CD4-positive, alpha-beta T cell (primary cell): ENCODE data around the gene HNRNPAB. TPM values are rescaled to one million over a fixed set of nuclear protein-coding genes. Genes with fewer than 3 reads are reported as not detected.

ENCODE experiments used
- ATAC-seq: fragments of 200-7000 bp; cut with Tn5 transposase; one replicate; pipeline ENCODE4 v1.10.0; 2022; ENCODE audit warnings: mild to moderate bottlenecking; ENCODE audit not compliant: poor library complexity
- CTCF ChIA-PET: fragments of 350-600 bp; sonication (Branson Sonifier 250); formaldehyde crosslinking; loops from one replicate; lab custom pipeline; 2021; ENCODE audit warnings: antibody characterized with exemption, inconsistent platforms; lab: Charles Lee
- POLR2A ChIA-PET: fragments of 350-600 bp; sonication (Branson Sonifier 250); formaldehyde crosslinking; loops from one replicate; lab custom pipeline; 2021; ENCODE audit warnings: antibody characterized with exemption, inconsistent platforms; lab: Charles Lee
- DNase-seq, 14 experiments: peaks; one replicate each; pipeline ENCODE4 v3.0.0-alpha.2; 2013 to 2020; ENCODE audit warnings: mixed read lengths in 2 of 14
- H3K27ac ChIP-seq, 2 donors: one replicate each; pipeline versions ENCODE4 v1.5.1 to v1.7.0; 2013; ENCODE audit warnings: low read length in 2 of 2, low read depth in 1 of 2, mild to moderate bottlenecking in 1 of 2
- H3K27me3 ChIP-seq, 2 experiments: 1 replicate in 1 of 2; 2 replicates in 1 of 2; pipeline versions ENCODE4 v1.6.1 to v1.7.0; 2013; ENCODE audit warnings: low read length in 2 of 2, control low read depth in 1 of 2, mild to moderate bottlenecking in 1 of 2, moderate library complexity in 1 of 2; ENCODE audit not compliant: insufficient read depth in 2 of 2, control insufficient read depth in 1 of 2
- H3K36me3 ChIP-seq: one replicate; pipeline ENCODE4 v1.6.1; 2013; ENCODE audit warnings: low read length, control low read depth; ENCODE audit not compliant: insufficient read depth
- H3K4me1 ChIP-seq: one replicate; pipeline ENCODE4 v1.6.1; 2013; ENCODE audit warnings: low read length, control low read depth; ENCODE audit not compliant: insufficient read depth
- H3K4me3 ChIP-seq: one replicate; pipeline ENCODE4 v1.5.1; 2013; ENCODE audit warnings: mild to moderate bottlenecking, low read length, moderate library complexity
- H3K9me3 ChIP-seq, 2 experiments: 1 replicate in 1 of 2; 2 replicates in 1 of 2; pipeline versions ENCODE4 v1.6.1 to v1.7.0; 2013; ENCODE audit warnings: low read length in 2 of 2, mild to moderate bottlenecking in 2 of 2, control low read depth in 1 of 2, moderate library complexity in 1 of 2; ENCODE audit not compliant: control insufficient read depth in 1 of 2, insufficient read depth in 1 of 2
- H3K27ac Mint-ChIP-seq: one replicate; pipeline ENCODE4 v1.8.0; 2020; ENCODE audit warnings: mixed read lengths
- H3K27me3 Mint-ChIP-seq: one replicate; pipeline ENCODE4 v1.8.0; 2021; ENCODE audit warnings: mixed read lengths
- H3K36me3 Mint-ChIP-seq: one replicate; pipeline ENCODE4 v1.8.0; 2021; ENCODE audit warnings: low read depth, mixed read lengths
- H3K4me1 Mint-ChIP-seq: one replicate; pipeline ENCODE4 v1.8.0; 2021; ENCODE audit warnings: low read depth, mixed read lengths
- H3K4me3 Mint-ChIP-seq: one replicate; pipeline ENCODE4 v1.8.0; 2020; ENCODE audit warnings: mild to moderate bottlenecking, mixed read lengths
- H3K9me3 Mint-ChIP-seq: one replicate; pipeline ENCODE4 v1.8.0; 2020; ENCODE audit warnings: mixed read lengths
- intact Hi-C, 2 experiments: fragments of 100-400 bp; cut with DNase I in 1 of 2; cut with micrococcal nuclease in 1 of 2; formaldehyde crosslinking; loops; one replicate each; pipeline versions ENCODE4 v1.15.1 to v1.9.0; 2023 to 2025; cut with DNase I, micrococcal nuclease
- total RNA-seq, 174 experiments: library from RNA in 2 of 174; stranded (reverse) in 2 of 174; gene quantifications; one replicate each; pipeline ENCODE4 v1.2.3 and lab custom pipeline; 2021 to 2026
- TF ChIP-seq, protein P1 (sequence below): fragments of 200-600 bp; IDR thresholded peaks from one replicate; pipeline ENCODE4 v1.8.0; 2022; ENCODE audit warnings: antibody characterized with exemption, mild to moderate bottlenecking

Gene HNRNPAB
- total RNA-seq, 2 experiments from 2014 or later: 63.6 to 68.9 TPM

DNA sequence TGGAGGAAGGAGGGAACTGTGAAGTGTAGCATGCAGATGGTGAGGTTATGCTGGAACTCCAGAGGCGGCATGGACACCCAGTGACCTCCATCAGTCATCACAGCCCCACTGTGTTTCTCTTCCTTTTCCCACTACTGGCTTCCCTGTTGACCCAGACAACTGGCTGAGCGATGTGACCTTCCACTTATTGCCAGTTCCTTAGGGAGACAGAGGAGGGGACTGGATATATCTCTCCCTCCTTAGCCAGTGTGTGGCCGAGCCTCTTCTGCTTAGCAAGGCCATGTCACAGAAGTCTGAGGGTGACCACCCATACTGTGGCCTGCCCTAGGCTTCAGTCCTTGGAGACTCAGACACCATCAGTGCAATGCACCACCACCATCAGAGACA, 31.2 kb downstream of the HNRNPAB start:
- H3K4me1 Mint-ChIP-seq: peaks cover 49% of the 10 kb centered on the region
- H3K4me3 ChIP-seq: no peak overlapping the region
- ATAC-seq (no peak), DNase-seq (no peak)
- POLR2A ChIA-PET: interaction anchor here (1.0 to 1.4 kb wide), 4 partner anchors 29 to 1388 kb away, joined by 3 to 9 read pairs (median 3); partner anchors contain the start of genes HNRNPAB and HNRNPH1
- intact Hi-C loops: loop anchor here (1.0 to 10.0 kb wide), 3 partner anchors 316 to 1839 kb away; partner anchors contain the start of gene RNF130 (in 1 of the 2)
- H3K4me1 ChIP-seq: peaks cover 83% of the 10 kb centered on the region
- no peaks in the 10 kb centered on the region for H3K9me3 ChIP-seq
- peaks cover 15% of the 10 kb centered on the region for H3K36me3 Mint-ChIP-seq
- peak overlapping the region; percentile 60 for H3K27ac Mint-ChIP-seq
- H3K9me3 Mint-ChIP-seq: no peaks in the 10 kb centered on the region
- no peak overlapping the region for H3K4me3 Mint-ChIP-seq
- H3K36me3 ChIP-seq: peaks cover 6% of the 10 kb centered on the region
- TF ChIP-seq, protein P1, sequence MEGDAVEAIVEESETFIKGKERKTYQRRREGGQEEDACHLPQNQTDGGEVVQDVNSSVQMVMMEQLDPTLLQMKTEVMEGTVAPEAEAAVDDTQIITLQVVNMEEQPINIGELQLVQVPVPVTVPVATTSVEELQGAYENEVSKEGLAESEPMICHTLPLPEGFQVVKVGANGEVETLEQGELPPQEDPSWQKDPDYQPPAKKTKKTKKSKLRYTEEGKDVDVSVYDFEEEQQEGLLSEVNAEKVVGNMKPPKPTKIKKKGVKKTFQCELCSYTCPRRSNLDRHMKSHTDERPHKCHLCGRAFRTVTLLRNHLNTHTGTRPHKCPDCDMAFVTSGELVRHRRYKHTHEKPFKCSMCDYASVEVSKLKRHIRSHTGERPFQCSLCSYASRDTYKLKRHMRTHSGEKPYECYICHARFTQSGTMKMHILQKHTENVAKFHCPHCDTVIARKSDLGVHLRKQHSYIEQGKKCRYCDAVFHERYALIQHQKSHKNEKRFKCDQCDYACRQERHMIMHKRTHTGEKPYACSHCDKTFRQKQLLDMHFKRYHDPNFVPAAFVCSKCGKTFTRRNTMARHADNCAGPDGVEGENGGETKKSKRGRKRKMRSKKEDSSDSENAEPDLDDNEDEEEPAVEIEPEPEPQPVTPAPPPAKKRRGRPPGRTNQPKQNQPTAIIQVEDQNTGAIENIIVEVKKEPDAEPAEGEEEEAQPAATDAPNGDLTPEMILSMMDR: no peak
- H3K27me3 Mint-ChIP-seq: no peaks in the 10 kb centered on the region
- H3K27ac ChIP-seq: no peak overlapping the region
- H3K27me3 ChIP-seq: no peaks in the 10 kb centered on the region
- CTCF ChIA-PET: interaction anchor here (1.0 to 1.2 kb wide), 3 partner anchors 31 to 1834 kb away, joined by 3 to 7 read pairs (median 3); partner anchors contain the start of gene HNRNPAB

DNA sequence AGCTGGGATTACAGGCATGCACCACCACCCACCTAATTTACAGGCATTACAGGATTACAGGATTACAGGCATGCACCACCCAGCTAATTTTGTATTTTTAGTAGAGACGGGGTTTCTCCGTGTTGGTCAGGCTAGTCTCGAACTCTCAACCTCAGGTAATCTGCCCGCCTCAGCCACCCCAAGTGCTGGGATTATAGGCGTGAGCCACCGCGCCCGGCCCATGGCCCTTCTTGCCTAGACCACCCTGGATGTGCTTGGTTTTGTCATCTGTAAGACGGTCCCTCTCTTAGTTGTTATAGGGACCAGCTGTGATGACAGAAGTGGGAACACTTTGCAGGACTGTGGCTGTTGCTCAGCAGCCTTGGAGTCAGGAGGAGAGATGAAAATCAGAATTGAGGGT, 31.8 kb downstream of the HNRNPAB start:
- intact Hi-C loops: loop anchor here (10.0 kb wide), 2 partner anchors 349 to 1839 kb away; partner anchors contain the start of gene RNF130 (in 1 of the 2)
- H3K9me3 ChIP-seq: no peaks in the 10 kb centered on the region
- peak overlapping the region; percentile 60 for H3K27ac Mint-ChIP-seq
- H3K9me3 Mint-ChIP-seq: no peaks in the 10 kb centered on the region
- TF ChIP-seq, protein P1: no peak
- H3K36me3 Mint-ChIP-seq: peaks cover 9% of the 10 kb centered on the region
- POLR2A ChIA-PET: no interaction called here
- H3K36me3 ChIP-seq: peaks cover 2% of the 10 kb centered on the region
- no peak overlapping the region for H3K27ac ChIP-seq
- ATAC-seq (no peak), DNase-seq (no peak)
- H3K4me1 Mint-ChIP-seq: peaks cover 49% of the 10 kb centered on the region
- no peak overlapping the region for H3K4me3 ChIP-seq
- H3K27me3 ChIP-seq: no peaks in the 10 kb centered on the region
- CTCF ChIA-PET: no interaction called here
- peaks cover 83% of the 10 kb centered on the region for H3K4me1 ChIP-seq
- no peak overlapping the region for H3K4me3 Mint-ChIP-seq
- H3K27me3 Mint-ChIP-seq: no peaks in the 10 kb centered on the region

DNA sequence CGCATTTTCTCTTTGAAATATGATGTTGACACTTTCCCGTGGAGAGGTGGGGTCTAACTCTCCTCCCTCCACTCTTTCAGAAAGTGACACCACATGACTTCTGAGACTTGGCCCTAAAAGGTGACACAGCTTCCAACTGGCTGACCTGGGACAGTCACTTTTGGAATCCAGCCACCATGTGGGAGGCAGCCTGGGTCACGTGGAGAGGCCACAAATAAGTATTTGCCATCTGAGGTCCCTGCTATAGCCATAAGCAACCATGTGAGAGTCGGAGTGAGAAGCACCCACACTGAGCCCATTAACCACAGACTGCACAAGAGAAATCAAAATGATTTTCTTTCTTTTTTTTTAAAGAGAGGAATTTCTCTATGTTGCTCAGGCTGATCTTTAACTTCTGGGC, 32.3 kb downstream of the HNRNPAB start:
- Histone ChIP-seq H3K36me3 (no peaks in the 10 kb centered on the region), H3K4me1 (peaks cover 83% of the 10 kb centered on the region), H3K27me3 (no peaks in the 10 kb centered on the region), H3K4me3 (no peak overlapping the region), H3K27ac (peak overlapping the region in 1 of 2 donors; percentile 87), H3K9me3 (no peaks in the 10 kb centered on the region)
- TF ChIP-seq, protein P1: no peak
- ATAC-seq (no peak), DNase-seq (peak in 1 of 14 experiments; percentile 1)
- H3K27ac Mint-ChIP-seq: peak overlapping the region; percentile 55
- intact Hi-C loops: loop anchor here (10.0 kb wide), 2 partner anchors 348 to 1838 kb away; partner anchors contain the start of gene RNF130 (in 1 of the 2)
- H3K4me1 Mint-ChIP-seq: peaks cover 45% of the 10 kb centered on the region
- POLR2A ChIA-PET: no interaction called here
- CTCF ChIA-PET: no interaction called here
- no peaks in the 10 kb centered on the region for H3K27me3 Mint-ChIP-seq
- H3K36me3 Mint-ChIP-seq: peaks cover 4% of the 10 kb centered on the region
- no peaks in the 10 kb centered on the region for H3K9me3 Mint-ChIP-seq
- no peak overlapping the region for H3K4me3 Mint-ChIP-seq
